Right forelimb (tissue), 1 donor: Measurements from ENCODE around the gene CAV3.
"Not testable (repeated sequence)": the region's sequence is repeated elsewhere in the genome, so short reads cannot be mapped to it uniquely, and the experiment has no call there.

Experiments
- DNase-seq: peaks from one replicate; pipeline ENCODE4 v3.0.0-alpha.2; 2018

CAV3 gene

GRCh38 chr3:8733332-8734094, at the start of gene CAV3:
Gene CAV3 (plus strand): TSS chr3:8733802. CDS start chr3:8733877, 75 bp downstream.
- peak; percentile 65 for DNase-seq

- DNase-seq: not testable (repeated sequence)
These were observed 48.6 kb upstream of the CAV3 start for GRCh38 chr3:8684992-8685391.

GRCh38 chr3:8691295-8691694, 42.3 kb upstream of the CAV3 start:
- DNase-seq: not testable (repeated sequence)

GRCh38 chr3:8702560-8702959, 31.0 kb upstream of the CAV3 start:
- DNase-seq: no peak

- no peak for DNase-seq
These were observed 28.0 kb upstream of the CAV3 start for GRCh38 chr3:8705575-8705974.

GRCh38 chr3:8709287-8709686, 24.3 kb upstream of the CAV3 start:
- DNase-seq: no peak

GRCh38 chr3:8709801-8710507, 23.6 kb upstream of the CAV3 start:
- DNase-seq: no peak

GRCh38 chr3:8712045-8712907, 21.3 kb upstream of the CAV3 start:
- no peak for DNase-seq

- no peak for DNase-seq
These were observed 20.7 kb upstream of the CAV3 start for GRCh38 chr3:8712908-8713255.

GRCh38 chr3:8713901-8714759, 19.5 kb upstream of the CAV3 start:
- DNase-seq: no peak

- DNase-seq: not testable (repeated sequence)
These were observed 17.8 kb upstream of the CAV3 start for GRCh38 chr3:8715757-8716156.

GRCh38 chr3:8722808-8723207, 10.8 kb upstream of the CAV3 start:
- no peak for DNase-seq

- no peak for DNase-seq
These were observed 10.0 kb upstream of the CAV3 start for GRCh38 chr3:8723612-8724011.

GRCh38 chr3:8724108-8724752, 9.4 kb upstream of the CAV3 start:
- no peak for DNase-seq

- DNase-seq: no peak
These were observed 5.7 kb upstream of the CAV3 start for GRCh38 chr3:8727605-8728512.

- DNase-seq: no peak
These were observed 4.1 kb upstream of the CAV3 start for GRCh38 chr3:8729479-8729878.

GRCh38 chr3:8730656-8731055, 2.9 kb upstream of the CAV3 start:
- DNase-seq: no peak

GRCh38 chr3:8732413-8732812, 1.2 kb upstream of the CAV3 start:
- DNase-seq: no peak

GRCh38 chr3:8734137-8734878, 706 bp downstream of the CAV3 start:
- no peak for DNase-seq

- no peak for DNase-seq
These were observed 1.3 kb downstream of the CAV3 start for GRCh38 chr3:8734908-8735307.
